HG02642 (cell line): ENCODE data around the gene REM1.
A peak's percentile ranks its signal among the peaks of the same experiment; 100 is the strongest.
"Not testable (repeated sequence)": the region's sequence is repeated elsewhere in the genome, so short reads cannot be mapped to it uniquely, and the experiment has no call there.

Experiments used
- ATAC-seq: cut with Tn5 transposase; IDR thresholded peaks from one replicate; pipeline ENCODE4 v1.9.1; 2021; ENCODE audit warnings: mild to moderate bottlenecking; ENCODE audit not compliant: unreplicated experiment, poor library complexity

Gene REM1

GRCh38 chr20:31474758-31475427, at the start of gene REM1, which contains the start of gene DEFB124:
TSS of gene REM1 (plus strand) at chr20:31475288. CDS start at chr20:31476446, 1,158 bp downstream.
TSS of gene DEFB124 (minus strand) at chr20:31475127. CDS start at chr20:31473013, 2,114 bp downstream.
- no peak for ATAC-seq

GRCh38 chr20:31425797-31426196, 49.3 kb upstream of the REM1 start:
- no peak for ATAC-seq

- not testable (repeated sequence) for ATAC-seq
These were observed 48.1 kb upstream of the REM1 start for GRCh38 chr20:31426891-31427551.

GRCh38 chr20:31427576-31427975, 47.5 kb upstream of the REM1 start:
- not testable (repeated sequence) for ATAC-seq

GRCh38 chr20:31430568-31431115, 44.4 kb upstream of the REM1 start:
- no peak for ATAC-seq

GRCh38 chr20:31440012-31440659, 35.0 kb upstream of the REM1 start, which contains the start of gene DEFB123:
TSS of gene DEFB123 (plus strand) at chr20:31440632. CDS start at chr20:31440699, 67 bp downstream.
- no peak for ATAC-seq

GRCh38 chr20:31446084-31446819, 28.8 kb upstream of the REM1 start:
- ATAC-seq: no peak

- no peak for ATAC-seq
These were observed 25.3 kb upstream of the REM1 start for GRCh38 chr20:31449511-31450414.

GRCh38 chr20:31452575-31452974, 22.5 kb upstream of the REM1 start:
- ATAC-seq: no peak

GRCh38 chr20:31454361-31454760, 20.7 kb upstream of the REM1 start:
- ATAC-seq: no peak

GRCh38 chr20:31470946-31471345, 4.1 kb upstream of the REM1 start:
- not testable (repeated sequence) for ATAC-seq

- ATAC-seq: no peak
These were observed 2.4 kb upstream of the REM1 start for GRCh38 chr20:31472395-31473330.

GRCh38 chr20:31473331-31474096, 1.6 kb upstream of the REM1 start:
- ATAC-seq: peak; percentile 17

- peak; percentile 68 for ATAC-seq
These were observed 1.0 kb upstream of the REM1 start for GRCh38 chr20:31474097-31474436.

- no peak for ATAC-seq
These were observed 595 bp downstream of the REM1 start for GRCh38 chr20:31475472-31476293.

- ATAC-seq: no peak
These were observed 1.2 kb downstream of the REM1 start for GRCh38 chr20:31476294-31476585.

GRCh38 chr20:31476643-31477215, 1.6 kb downstream of the REM1 start:
- no peak for ATAC-seq
